OCI-LY3 (cell line): ENCODE data around the gene ALDH2.

Experiments used
- EZH2phosphoT487 ChIP-seq: fragments of 200-600 bp; shearing (Covaris generic); IDR thresholded peaks from 2 replicates; pipeline ENCODE4 v1.6.1; 2018; ENCODE audit warnings: antibody characterized with exemption, mixed run types, low read depth
- TF ChIP-seq, protein P1 (sequence below): fragments of 200-600, 300-600 bp; sonication (generic); IDR thresholded peaks from 2 replicates; pipeline ENCODE4 v1.5.1; 2014; ENCODE audit warnings: antibody characterized with exemption, low read length, low read depth

DNA sequence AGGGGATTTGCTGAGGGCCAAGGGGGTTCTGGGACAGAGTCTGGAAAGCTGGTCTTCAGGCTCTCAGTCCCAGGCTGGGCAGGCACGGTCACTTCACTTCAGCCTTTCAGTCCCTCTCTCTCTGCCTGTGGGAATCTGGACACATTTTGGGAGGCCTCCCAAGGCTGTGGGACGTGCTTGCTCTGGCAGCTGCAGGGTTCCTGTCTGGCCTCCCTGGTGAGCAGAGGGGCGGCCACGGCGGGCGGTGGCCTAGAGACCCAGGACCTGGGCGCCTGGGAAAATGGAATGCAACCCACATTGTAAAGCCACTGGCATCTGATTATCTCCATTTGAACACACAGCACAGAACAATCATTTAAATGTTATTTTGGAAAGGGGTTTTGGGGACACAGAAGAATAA, 10.1 kb upstream of the ALDH2 start:
- TF ChIP-seq, protein P1, sequence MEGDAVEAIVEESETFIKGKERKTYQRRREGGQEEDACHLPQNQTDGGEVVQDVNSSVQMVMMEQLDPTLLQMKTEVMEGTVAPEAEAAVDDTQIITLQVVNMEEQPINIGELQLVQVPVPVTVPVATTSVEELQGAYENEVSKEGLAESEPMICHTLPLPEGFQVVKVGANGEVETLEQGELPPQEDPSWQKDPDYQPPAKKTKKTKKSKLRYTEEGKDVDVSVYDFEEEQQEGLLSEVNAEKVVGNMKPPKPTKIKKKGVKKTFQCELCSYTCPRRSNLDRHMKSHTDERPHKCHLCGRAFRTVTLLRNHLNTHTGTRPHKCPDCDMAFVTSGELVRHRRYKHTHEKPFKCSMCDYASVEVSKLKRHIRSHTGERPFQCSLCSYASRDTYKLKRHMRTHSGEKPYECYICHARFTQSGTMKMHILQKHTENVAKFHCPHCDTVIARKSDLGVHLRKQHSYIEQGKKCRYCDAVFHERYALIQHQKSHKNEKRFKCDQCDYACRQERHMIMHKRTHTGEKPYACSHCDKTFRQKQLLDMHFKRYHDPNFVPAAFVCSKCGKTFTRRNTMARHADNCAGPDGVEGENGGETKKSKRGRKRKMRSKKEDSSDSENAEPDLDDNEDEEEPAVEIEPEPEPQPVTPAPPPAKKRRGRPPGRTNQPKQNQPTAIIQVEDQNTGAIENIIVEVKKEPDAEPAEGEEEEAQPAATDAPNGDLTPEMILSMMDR = no peak
- no peak for TF ChIP-seq EZH2phosphoT487
